Left lung (tissue), 10 donors: ENCODE data around the gene CLOCK. TPM values are rescaled to one million over a fixed set of nuclear protein-coding genes. Genes with fewer than 3 reads are reported as not detected.

ENCODE experiments used
- ATAC-seq: fragments of 200-7000 bp; cut with Tn5 transposase; one replicate; pipeline ENCODE4 v1.9.1; 2020; ENCODE audit warnings: moderate library complexity
- DNase-seq, 4 donors: peaks; one replicate each; pipeline ENCODE4 v3.0.0-alpha.2; 2013 to 2020
- H3K27ac ChIP-seq, 2 donors: fragments of 200-600 bp; sonication (generic) in 1 of 2; one replicate each; pipeline versions ENCODE4 v1.5.0 to v1.8.0; 2020 to 2021
- H3K27me3 ChIP-seq, 2 donors: fragments of 200-600 bp; sonication (generic) in 1 of 2; one replicate each; pipeline versions ENCODE4 v1.5.0 to v1.8.0; 2020 to 2021
- H3K36me3 ChIP-seq, 2 donors: fragments of 200-600 bp; sonication (generic) in 1 of 2; one replicate each; pipeline versions ENCODE4 v1.5.0 to v1.8.0; 2020 to 2021
- H3K4me1 ChIP-seq, 2 donors: fragments of 200-600 bp; one replicate each; pipeline ENCODE4 v1.8.0; 2021
- H3K4me3 ChIP-seq, 2 donors: fragments of 200-600 bp; sonication (generic) in 1 of 2; one replicate each; pipeline versions ENCODE4 v1.5.0 to v1.8.0; 2020 to 2021; ENCODE audit warnings: mild to moderate bottlenecking in 1 of 2
- H3K9me3 ChIP-seq, 2 donors: fragments of 200-600 bp; sonication (generic) in 1 of 2; one replicate each; pipeline versions ENCODE4 v1.5.0 to v1.8.0; 2020 to 2021
- intact Hi-C, 2 donors: fragments of 100-400 bp; cut with DNase I; formaldehyde crosslinking; loops; one replicate each; pipeline versions ENCODE4 v1.11.2 to v1.14.2; 2022
- polyA plus RNA-seq, 6 donors: library from polyadenylated mRNA; unstranded; fragments of 120-200 nt; gene quantifications; one replicate each; pipeline ENCODE4 v1.2.1, GENCODE V29; 2013; ENCODE audit not compliant: insufficient read length in 6 of 6
- total RNA-seq, 2 donors: library from RNA; stranded (reverse); fragmentation: NEBNext Ultra II Directional; extraction: Animal tissue kit (Norgen Biotek cat#: 25700); gene quantifications; one replicate each; pipeline ENCODE4 v1.2.1, GENCODE V29; 2021
- TF ChIP-seq, protein P1 (sequence below), 2 donors: fragments of 200-600 bp; sonication (generic) in 1 of 2; IDR thresholded peaks; one replicate each; pipeline versions ENCODE4 v1.5.0 to v1.8.0; 2021; ENCODE audit warnings: antibody characterized with exemption in 2 of 2
- donor health status: DM: no; HTN: yes; CAD: no.
- donor health status: DM: no; HTN: no; CAD: no.

The CLOCK gene
- total and polyA plus RNA-seq, 8 donors, result 19.8 to 27.6 (median 21.7) TPM

GRCh38 chr4:55530691-55531090 is 16.0 kb downstream of the CLOCK start:
- intact Hi-C loops, result no loop called here
- peaks cover 0 to 4% of the 10 kb centered on the region in 2 donors for H3K36me3 ChIP-seq
- no peaks in the 10 kb centered on the region for H3K4me1 ChIP-seq
- no peak overlapping the region for H3K27ac ChIP-seq
- TF ChIP-seq, protein P1, sequence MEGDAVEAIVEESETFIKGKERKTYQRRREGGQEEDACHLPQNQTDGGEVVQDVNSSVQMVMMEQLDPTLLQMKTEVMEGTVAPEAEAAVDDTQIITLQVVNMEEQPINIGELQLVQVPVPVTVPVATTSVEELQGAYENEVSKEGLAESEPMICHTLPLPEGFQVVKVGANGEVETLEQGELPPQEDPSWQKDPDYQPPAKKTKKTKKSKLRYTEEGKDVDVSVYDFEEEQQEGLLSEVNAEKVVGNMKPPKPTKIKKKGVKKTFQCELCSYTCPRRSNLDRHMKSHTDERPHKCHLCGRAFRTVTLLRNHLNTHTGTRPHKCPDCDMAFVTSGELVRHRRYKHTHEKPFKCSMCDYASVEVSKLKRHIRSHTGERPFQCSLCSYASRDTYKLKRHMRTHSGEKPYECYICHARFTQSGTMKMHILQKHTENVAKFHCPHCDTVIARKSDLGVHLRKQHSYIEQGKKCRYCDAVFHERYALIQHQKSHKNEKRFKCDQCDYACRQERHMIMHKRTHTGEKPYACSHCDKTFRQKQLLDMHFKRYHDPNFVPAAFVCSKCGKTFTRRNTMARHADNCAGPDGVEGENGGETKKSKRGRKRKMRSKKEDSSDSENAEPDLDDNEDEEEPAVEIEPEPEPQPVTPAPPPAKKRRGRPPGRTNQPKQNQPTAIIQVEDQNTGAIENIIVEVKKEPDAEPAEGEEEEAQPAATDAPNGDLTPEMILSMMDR (IDR thresholded peaks at IDR 0.05), result no peak
- no peaks in the 10 kb centered on the region for H3K27me3 ChIP-seq
- no peak overlapping the region for H3K4me3 ChIP-seq
- DNase-seq (no peak), ATAC-seq (no peak)
- H3K9me3 ChIP-seq, result peaks cover 0 to 8% of the 10 kb centered on the region in 2 donors

GRCh38 chr4:55530167-55530566 is 16.5 kb downstream of the CLOCK start:
- H3K9me3 ChIP-seq, result peaks cover 0 to 8% of the 10 kb centered on the region in 2 donors
- no peaks in the 10 kb centered on the region for H3K27me3 ChIP-seq
- intact Hi-C loops, result no loop called here
- ATAC-seq (no peak), DNase-seq (no peak)
- peaks cover 0 to 4% of the 10 kb centered on the region in 2 donors for H3K36me3 ChIP-seq
- no peak overlapping the region for H3K27ac ChIP-seq
- H3K4me1 ChIP-seq, result no peaks in the 10 kb centered on the region
- H3K4me3 ChIP-seq, result no peak overlapping the region
- TF ChIP-seq, protein P1 (IDR thresholded peaks at IDR 0.05), result no peak

DNA sequence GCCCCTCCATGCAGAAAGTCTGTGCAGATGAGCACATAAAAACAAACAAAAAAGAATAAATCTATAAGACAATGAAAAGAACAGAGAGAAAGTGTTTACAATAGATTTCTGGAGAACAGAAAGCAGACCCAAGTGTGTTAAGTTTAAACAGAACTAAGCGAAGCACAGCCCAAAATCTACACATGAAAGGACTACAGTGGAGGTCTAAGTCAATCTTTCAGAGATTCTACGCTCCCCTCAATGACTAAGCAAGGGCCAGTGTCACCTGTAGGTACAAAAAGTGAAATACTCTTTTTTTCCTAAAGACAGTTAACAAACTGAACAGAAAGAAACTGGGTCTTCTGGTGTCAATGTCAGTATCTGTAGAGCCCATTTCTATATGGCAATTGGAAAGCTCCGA is 18.2 kb downstream of the CLOCK start:
- Histone ChIP-seq H3K36me3 (peaks cover 0 to under 1% of the 10 kb centered on the region in 2 donors), H3K4me1 (no peaks in the 10 kb centered on the region), H3K4me3 (no peak overlapping the region), H3K27ac (no peak overlapping the region), H3K27me3 (no peaks in the 10 kb centered on the region), H3K9me3 (peaks cover 0 to 6% of the 10 kb centered on the region in 2 donors)
- DNase-seq (no peak), ATAC-seq (no peak)
- intact Hi-C loops, result no loop called here
- TF ChIP-seq, protein P1 (IDR thresholded peaks at IDR 0.05), result no peak

- no peak for ATAC-seq
- intact Hi-C loops, result no loop called here
Measured at GRCh38 chr4:55524844-55525571, 21.7 kb downstream of the CLOCK start.

DNA sequence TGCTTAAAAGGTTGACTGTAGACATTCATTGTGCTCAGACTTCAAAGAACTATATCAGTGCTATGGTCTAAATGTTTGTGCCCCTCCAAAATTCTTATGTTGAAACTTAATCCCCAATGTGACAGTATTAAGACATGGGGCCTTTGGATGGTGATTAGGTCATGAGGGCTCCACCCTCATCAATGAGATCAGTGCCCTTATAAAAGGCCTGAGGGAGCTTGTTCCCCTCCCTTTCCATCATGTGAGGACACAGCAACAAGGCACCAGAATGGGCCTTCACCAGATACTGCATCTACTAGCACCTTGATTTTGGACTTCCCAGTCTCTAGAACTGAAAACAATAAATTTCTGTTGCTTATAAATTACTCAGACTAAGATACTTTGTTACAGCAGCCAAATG is 28.3 kb downstream of the CLOCK start:
- TF ChIP-seq, protein P1 (IDR thresholded peaks at IDR 0.05), result no peak
- ATAC-seq (no peak), DNase-seq (no peak)
- no peaks in the 10 kb centered on the region for H3K27me3 ChIP-seq
- no peak overlapping the region for H3K4me3 ChIP-seq
- H3K4me1 ChIP-seq, result no peaks in the 10 kb centered on the region
- intact Hi-C loops, result no loop called here
- H3K27ac ChIP-seq, result no peak overlapping the region
- no peaks in the 10 kb centered on the region for H3K9me3 ChIP-seq
- H3K36me3 ChIP-seq, result no peaks in the 10 kb centered on the region

More at GRCh38 chr4:55524844-55525571, 21.7 kb downstream of the CLOCK start:
- DNase-seq, result no peak
- no peaks in the 10 kb centered on the region for H3K36me3 ChIP-seq
- no peak overlapping the region for H3K4me3 ChIP-seq
- H3K27ac ChIP-seq, result no peak overlapping the region
- H3K27me3 ChIP-seq, result no peaks in the 10 kb centered on the region
- TF ChIP-seq, protein P1 (IDR thresholded peaks at IDR 0.05), result no peak
- H3K4me1 ChIP-seq, result no peaks in the 10 kb centered on the region
- H3K9me3 ChIP-seq, result no peaks in the 10 kb centered on the region
